HepG2 (cell line): Measurements from ENCODE around the gene BRSK2. TPM values are rescaled to one million over a fixed set of nuclear protein-coding genes. Genes with fewer than 3 reads are reported as not detected.

Experiments
- ATAC-seq: fragments of 200-7000 bp; cut with Tn5 transposase; 3 replicates; pipeline ENCODE4 v1.9.1; 2020; ENCODE audit warnings: mild to moderate bottlenecking, moderate library complexity
- BruUV-seq: library from RNA; stranded (reverse); fragments of 400-500 nt; replicated peaks from 2 replicates; lab custom pipeline; 2021; lab: Mats Ljungman, UMichigan
- CTCF ChIA-PET: fragments of 300-600 bp; formaldehyde crosslinking; extraction: SDS; loops from one replicate; lab custom pipeline; 2021; ENCODE audit warnings: low total read pairs, inconsistent platforms, low intra/inter-chr PET ratio; lab: Yijun Ruan, JAX
- POLR2A ChIA-PET: fragments of 350-600 bp; sonication (Branson Sonifier 250); formaldehyde crosslinking; loops from one replicate; lab custom pipeline; 2020; ENCODE audit warnings: antibody characterized with exemption, inconsistent platforms; lab: Yijun Ruan, JAX
- DNase-seq: peaks from one replicate; pipeline ENCODE4 v3.0.0-alpha.2; 2015; ENCODE audit warnings: low spot score
- FAIRE-seq: peaks from 3 replicates; lab custom pipeline; 2011; peaks lifted over from hg19 to GRCh38; lab: Jason Lieb, UNC
- H2AFZ ChIP-seq: one replicate; pipeline ENCODE4 v1.6.1; 2011; ENCODE audit warnings: low read length, inconsistent platforms
- H3K27ac ChIP-seq: fragments of 300-600 bp; 3 replicates; pipeline ENCODE4 v1.8.0; 2011; ENCODE audit warnings: mixed run types, mild to moderate bottlenecking, mixed read lengths, low read length, inconsistent platforms; ENCODE audit not compliant: insufficient read depth; ENCODE audit errors: extremely low read length
- H3K27me3 ChIP-seq, 2 experiments: fragments of 200-600 bp in 1 of 2; 2 replicates in 1 of 2; 3 replicates in 1 of 2; pipeline versions ENCODE4 v1.6.0 to v1.8.0; 2011; ENCODE audit warnings: low read length in 2 of 2, mild to moderate bottlenecking in 2 of 2, moderate library complexity in 2 of 2, inconsistent platforms in 1 of 2; ENCODE audit not compliant: insufficient read depth in 2 of 2, control insufficient read depth in 1 of 2
- H3K36me3 ChIP-seq, 2 experiments: fragments of 200-600 bp in 1 of 2; replicated peaks in 1 of 2; 2 replicates in 1 of 2; 3 replicates in 1 of 2; pipeline versions ENCODE4 v1.5.1 to v1.8.0; 2011; ENCODE audit warnings: low read length in 2 of 2, inconsistent platforms in 1 of 2; ENCODE audit not compliant: insufficient read depth in 2 of 2, control insufficient read depth in 1 of 2
- H3K4me1 ChIP-seq: 2 replicates; pipeline ENCODE4 v1.5.1; 2012; ENCODE audit warnings: low read length, inconsistent platforms; ENCODE audit not compliant: insufficient read depth
- H3K4me2 ChIP-seq: 2 replicates; pipeline ENCODE4 v1.6.0; 2011; ENCODE audit warnings: low read depth, low read length, inconsistent platforms
- H3K4me3 ChIP-seq, 3 experiments: fragments of 200-600 bp in 1 of 3; sonication (generic), shearing (Covaris generic) in 1 of 3; replicated peaks in 1 of 3; 2 replicates each; pipeline ENCODE4 v1.5.1; 2011 to 2016; ENCODE audit warnings: low read length in 3 of 3, inconsistent platforms in 2 of 3, low read depth in 2 of 3, mild to moderate bottlenecking in 2 of 3, control low read depth in 1 of 3, mixed read lengths in 1 of 3; ENCODE audit not compliant: insufficient read depth in 1 of 3
- H3K79me2 ChIP-seq: one replicate; pipeline ENCODE4 v1.6.1; 2011; ENCODE audit warnings: low read length, inconsistent platforms; ENCODE audit not compliant: insufficient read depth
- H3K9ac ChIP-seq: 2 replicates; pipeline ENCODE4 v1.6.0; 2011; ENCODE audit warnings: mild to moderate bottlenecking, low read depth, low read length, inconsistent platforms; ENCODE audit not compliant: insufficient read depth
- H3K9me3 ChIP-seq: 2 replicates; pipeline ENCODE4 v1.5.1; 2012; ENCODE audit warnings: mild to moderate bottlenecking, low read length
- H4K20me1 ChIP-seq: 2 replicates; pipeline ENCODE4 v1.6.0; 2011; ENCODE audit warnings: inconsistent platforms, mild to moderate bottlenecking, low read length, moderate library complexity; ENCODE audit not compliant: insufficient read depth
- CCAR2 ChIP-seq: fragments of 200-400 bp; formaldehyde crosslinking; optimal IDR thresholded peaks from 2 replicates; pipeline ENCODE3; 2018; ENCODE audit warnings: low read depth, mild to moderate bottlenecking, low read length, moderate library complexity
- ELK4 ChIP-seq: sonication (generic); formaldehyde crosslinking; IDR thresholded peaks from 2 replicates; pipeline ENCODE4 v1.9.0; 2021; ENCODE audit warnings: missing genetic modification reagents, borderline replicate concordance
- SIN3B ChIP-seq: fragments of 150-350 bp; IDR thresholded peaks from 2 replicates; pipeline ENCODE4 v1.6.1; 2014; ENCODE audit warnings: low read length
- YEATS2 ChIP-seq: sonication (generic); formaldehyde crosslinking; IDR thresholded peaks from 2 replicates; pipeline ENCODE4 v1.4.0; 2020; ENCODE audit warnings: missing genetic modification reagents, borderline replicate concordance
- ZBTB44 ChIP-seq: sonication (generic); formaldehyde crosslinking; IDR thresholded peaks from 2 replicates; pipeline ENCODE4 v1.4.0; 2020; ENCODE audit warnings: missing genetic modification reagents
- ZNF33A ChIP-seq: sonication (generic); formaldehyde crosslinking; IDR thresholded peaks from 2 replicates; pipeline ENCODE4 v1.5.1; 2020; ENCODE audit warnings: missing genetic modification reagents, mild to moderate bottlenecking, moderate library complexity, borderline replicate concordance
- ZNF382 ChIP-seq: sonication (generic); formaldehyde crosslinking; IDR thresholded peaks from 2 replicates; pipeline ENCODE4 v1.5.0; 2020; ENCODE audit warnings: missing genetic modification reagents, mild to moderate bottlenecking, borderline replicate concordance
- ZNF451 ChIP-seq: sonication (generic); formaldehyde crosslinking; IDR thresholded peaks from 2 replicates; pipeline ENCODE4 v1.5.0; 2020; ENCODE audit warnings: mild to moderate bottlenecking, missing genetic modification reagents
- ZSCAN25 ChIP-seq: sonication (generic); formaldehyde crosslinking; IDR thresholded peaks from 2 replicates; pipeline ENCODE4 v1.8.0; 2022; ENCODE audit warnings: mild to moderate bottlenecking, missing genetic modification reagents
- WGBS: methylation state at CpG from one replicate; pipeline ENCODE4 v1.1.6; 2017; ENCODE audit warnings: low lambda C conversion rate; 5-methylcytosine and 5-hydroxymethylcytosine counted together
- in situ Hi-C: cut with HindIII; loops from 2 replicates; pipeline ENCODE4 v1.10.0; 2017; ENCODE audit warnings: low pct_unique_long_range_greater_than_20kb; ENCODE audit not compliant: extremely low pct_ligation_motif_present
- intact Hi-C: fragments of 100-400 bp; cut with micrococcal nuclease; formaldehyde crosslinking; loops from one replicate; pipeline ENCODE4 v1.10.0; 2022; ENCODE audit not compliant: unreplicated experiment
- polyA plus RNA-seq, 8 experiments: library from polyadenylated mRNA; depleted of rRNA in 3 of 8; stranded (reverse) in 7 of 8; unstranded in 1 of 8; fragments of >200 nt; fragmentation: Illumina TruSeq in 4 of 8; extraction: Trizol in 4 of 8; gene quantifications; 2 replicates each; pipeline versions ENCODE4 v1.2.1 to v1.2.3, GENCODE V29; 2011 to 2016; ENCODE audit warnings: low read depth in 4 of 8, missing spikeins in 1 of 8, mixed read lengths in 1 of 8; ENCODE audit not compliant: insufficient read depth in 1 of 8
- total RNA-seq, 5 experiments: library from RNA; depleted of rRNA; stranded (reverse); fragments of >200 nt; fragmentation: Illumina TruSeq; extraction: Trizol; gene quantifications; 2 replicates each; pipeline ENCODE4 v1.2.3, GENCODE V29; 2016; ENCODE audit warnings: low read depth in 1 of 5

BRSK2 gene
- total and polyA plus RNA-seq, 2 of the 13 experiments (the other 11 are each of a cell fraction or from before 2014, with no cell fraction given) = 0.74 to 1.1 TPM

GRCh38 chr11:1455763-1456060, 66.0 kb downstream of the BRSK2 start:
- H3K4me3 ChIP-seq = no peak overlapping the region
- CTCF ChIA-PET = no interaction called here
- POLR2A ChIA-PET = no interaction called here
- in situ Hi-C loops = no loop called here
- TF ChIP-seq ZNF382 (CRISPR knock-in tag) (no peak), ZSCAN25 (no peak), ELK4 (CRISPR knock-in tag) (no peak), ZNF451 (no peak), YEATS2 (CRISPR knock-in tag) (no peak), SIN3B (no peak), ZNF33A (CRISPR knock-in tag) (no peak), CCAR2 (no peak), ZBTB44 (CRISPR knock-in tag) (no peak)
- intact Hi-C loops = no loop called here
- no peak overlapping the region for H3K4me2 ChIP-seq
- no peak for DNase-seq
- H3K27ac ChIP-seq = no peak overlapping the region
- WGBS = 62% methylated on average over 2 of the region's 5 CpGs
- H3K27me3 ChIP-seq = peaks cover 4 to 25% of the 10 kb centered on the region in 2 experiments; a peak in 4 of 5 replicates
- H4K20me1 ChIP-seq = 0 out of 2 replicates have a peak, but pooled peaks cover 3% of the 10 kb centered on the region
- ATAC-seq = no peak
- H3K36me3 ChIP-seq = no peaks in the 10 kb centered on the region
- no peaks in the 10 kb centered on the region for H3K79me2 ChIP-seq
- no TSS peak for BruUV-seq
- no peak for FAIRE-seq
- no peak overlapping the region for H2AFZ ChIP-seq
- no peaks in the 10 kb centered on the region for H3K9me3 ChIP-seq
- H3K4me1 ChIP-seq = no peaks in the 10 kb centered on the region
- no peak overlapping the region for H3K9ac ChIP-seq
